Umbilical cord (tissue), 2 donors: Measurements from ENCODE around the gene UBE2E2. TPM values are rescaled to one million over a fixed set of nuclear protein-coding genes. Genes with fewer than 3 reads are reported as not detected.
"Not testable (repeated sequence)": the region's sequence is repeated elsewhere in the genome, so short reads cannot be mapped to it uniquely, and the experiment has no call there.

Source experiments
- DNase-seq: peaks from one replicate; pipeline ENCODE4 v3.0.0-alpha.2; 2015; ENCODE audit warnings: low spot score
- total RNA-seq: library from RNA; depleted of rRNA; stranded (reverse); fragments of >200 nt; gene quantifications from one replicate; pipeline ENCODE4 v1.2.3, GENCODE V29; 2014; ENCODE audit warnings: low replicate concordance; ENCODE audit not compliant: insufficient read depth

UBE2E2 gene
- total RNA-seq, 1 donor from 2014 or later: 109 TPM

- peak; percentile 20 for DNase-seq
Observed at GRCh38 chr3:23587513-23587912, 384.4 kb downstream of the UBE2E2 start.

GRCh38 chr3:23588547-23588946 is 385.4 kb downstream of the UBE2E2 start:
- DNase-seq: no peak

DNA sequence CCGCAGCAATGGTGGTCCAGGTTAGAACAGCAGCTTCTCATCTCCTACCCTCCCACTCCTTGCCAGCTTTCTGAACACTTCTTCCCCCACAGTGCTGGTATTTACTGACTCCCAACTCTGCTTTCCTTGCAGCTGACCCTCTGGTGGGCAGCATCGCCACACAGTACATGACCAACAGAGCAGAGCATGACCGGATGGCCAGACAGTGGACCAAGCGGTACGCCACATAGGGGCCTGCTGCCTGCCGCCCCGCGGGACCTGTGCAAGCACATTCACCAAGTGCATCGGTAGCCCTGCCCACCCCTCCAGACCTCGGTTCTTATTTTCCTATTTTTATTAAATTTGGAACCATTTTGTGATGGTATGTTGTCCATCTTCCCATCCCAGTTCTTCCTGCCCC is 386.5 kb downstream of the UBE2E2 start:
- DNase-seq: no peak

DNA sequence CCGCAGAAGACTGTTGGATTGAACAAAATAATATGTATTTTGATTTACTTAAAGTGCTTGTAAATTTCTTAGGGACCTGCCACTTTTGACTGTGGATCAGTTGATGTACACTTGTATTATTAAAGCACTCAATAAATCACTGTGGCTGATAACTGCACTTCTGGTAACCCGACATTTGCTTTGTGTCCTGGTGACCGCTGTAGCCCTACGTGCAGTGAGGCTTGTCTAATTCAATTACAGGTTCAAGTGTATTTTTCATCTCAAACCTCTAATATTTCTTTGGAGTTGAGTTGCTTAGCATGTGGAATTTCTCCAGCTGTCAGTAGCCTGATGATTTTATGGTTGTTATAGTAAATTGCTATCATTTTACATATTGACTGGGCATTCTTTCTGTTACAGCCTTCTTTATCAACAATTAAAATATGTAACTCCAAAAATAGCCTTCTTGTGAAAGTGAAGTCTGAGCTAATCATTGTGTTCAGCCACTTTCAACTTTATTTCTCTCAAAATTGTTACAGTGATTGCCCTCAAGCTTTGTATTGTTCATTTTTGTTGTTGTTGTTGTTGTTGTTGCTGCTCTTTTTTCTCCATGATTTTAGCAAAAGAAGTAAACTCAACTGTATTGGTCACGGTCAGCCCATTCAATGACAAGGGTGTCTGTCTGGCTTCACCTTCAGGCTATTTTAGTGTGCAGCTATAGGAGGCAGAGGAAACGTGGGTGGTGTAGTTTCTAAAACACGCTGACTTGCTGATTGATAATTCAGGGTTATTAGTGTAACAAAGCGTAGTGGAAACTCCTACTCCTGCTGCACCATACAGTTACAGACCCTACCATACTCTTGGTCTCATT is 387.5 kb downstream of the UBE2E2 start:
- no peak for DNase-seq

- no peak for DNase-seq
Observed at GRCh38 chr3:23591374-23591773, 388.2 kb downstream of the UBE2E2 start.

GRCh38 chr3:23592961-23593931 is 390.1 kb downstream of the UBE2E2 start:
- DNase-seq: no peak

DNA sequence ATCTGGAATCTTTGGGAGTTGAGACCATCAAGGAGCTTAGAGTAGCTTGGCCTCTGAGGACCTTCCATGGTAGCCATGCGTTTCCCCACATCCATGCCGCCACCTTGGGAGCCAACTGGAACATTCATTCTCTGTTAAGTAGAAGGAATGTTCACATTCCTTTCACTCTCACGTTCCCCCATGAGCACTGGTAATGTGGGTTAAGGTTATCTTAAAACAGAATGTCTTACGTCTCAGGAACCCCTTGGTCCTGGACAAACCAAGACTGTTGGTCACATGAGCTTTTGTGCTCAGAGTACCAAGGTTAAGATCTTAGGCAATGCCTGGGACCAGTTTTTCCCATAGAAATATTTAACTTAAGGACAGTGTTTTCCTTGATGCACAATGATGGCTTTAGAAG is 390.9 kb downstream of the UBE2E2 start:
- no peak for DNase-seq

GRCh38 chr3:23594894-23595670 is 392.0 kb downstream of the UBE2E2 start:
- DNase-seq: no peak

GRCh38 chr3:23595851-23596250 is 392.7 kb downstream of the UBE2E2 start:
- DNase-seq: no peak

DNA sequence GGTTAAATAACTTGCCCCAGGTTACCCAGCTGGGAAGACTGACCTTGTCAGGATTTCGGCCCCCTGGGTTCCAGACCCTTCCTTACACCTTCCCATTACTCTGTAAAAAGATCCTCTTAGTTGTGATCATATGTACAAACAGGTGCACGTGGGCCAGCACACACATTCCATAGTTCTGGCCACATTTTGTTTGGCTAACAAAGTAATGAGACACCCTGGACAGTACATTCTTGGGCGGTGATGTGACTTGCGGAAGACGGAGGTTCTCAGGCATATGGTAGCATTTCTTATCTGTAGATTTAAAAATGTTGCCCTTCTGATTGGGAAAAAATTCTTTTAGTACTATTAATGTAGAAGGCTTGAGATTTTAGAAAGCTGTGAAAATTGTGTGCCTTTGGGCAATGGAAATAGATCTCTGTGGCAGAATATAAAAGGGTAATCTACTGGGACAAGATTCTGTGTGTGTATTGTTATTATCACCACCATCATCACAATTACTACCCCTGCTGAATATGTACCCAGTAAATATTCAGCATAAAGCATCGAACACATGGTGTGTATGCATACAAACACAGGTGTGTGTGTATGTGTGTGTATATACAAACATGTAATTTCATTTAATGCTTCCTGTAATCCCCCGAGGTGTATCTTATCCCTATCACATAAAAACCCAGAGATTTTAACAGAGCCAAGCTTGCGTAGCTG is 397.2 kb downstream of the UBE2E2 start:
- DNase-seq: no peak

DNA sequence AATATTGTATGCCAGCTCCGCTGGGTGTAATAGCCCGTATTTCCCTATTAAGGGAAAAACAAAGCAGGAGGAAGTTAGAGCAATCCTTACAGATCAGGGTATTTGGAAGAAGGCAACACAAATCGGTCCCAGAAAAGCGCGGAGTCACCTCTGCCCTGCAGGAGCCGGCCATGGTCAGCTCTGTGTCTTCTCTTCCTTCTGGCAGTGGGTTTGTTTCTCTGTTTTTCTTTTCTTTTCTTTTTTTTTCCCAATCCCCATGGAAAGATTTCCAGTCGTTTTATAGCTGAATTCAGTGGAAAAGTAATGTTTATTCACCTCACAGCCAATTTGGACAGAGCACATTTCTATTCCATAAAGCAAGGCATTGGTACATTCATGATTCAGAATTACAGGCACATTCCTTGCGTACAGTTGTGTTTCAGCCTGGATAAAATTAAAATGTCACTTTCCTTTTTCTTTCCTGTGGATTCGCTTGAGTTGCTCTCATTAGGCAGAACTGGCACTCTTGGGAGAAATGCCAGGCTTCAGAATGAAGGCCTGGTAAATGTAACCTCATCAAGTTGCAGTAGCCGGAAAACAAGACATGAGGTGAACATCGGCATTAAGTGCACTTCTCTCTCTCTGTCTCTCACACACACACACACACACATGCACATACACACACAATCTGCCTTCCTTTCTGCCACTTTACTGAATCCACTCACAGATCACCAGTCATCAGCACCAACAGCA is 398.1 kb downstream of the UBE2E2 start:
- peak; percentile 48 for DNase-seq

DNA sequence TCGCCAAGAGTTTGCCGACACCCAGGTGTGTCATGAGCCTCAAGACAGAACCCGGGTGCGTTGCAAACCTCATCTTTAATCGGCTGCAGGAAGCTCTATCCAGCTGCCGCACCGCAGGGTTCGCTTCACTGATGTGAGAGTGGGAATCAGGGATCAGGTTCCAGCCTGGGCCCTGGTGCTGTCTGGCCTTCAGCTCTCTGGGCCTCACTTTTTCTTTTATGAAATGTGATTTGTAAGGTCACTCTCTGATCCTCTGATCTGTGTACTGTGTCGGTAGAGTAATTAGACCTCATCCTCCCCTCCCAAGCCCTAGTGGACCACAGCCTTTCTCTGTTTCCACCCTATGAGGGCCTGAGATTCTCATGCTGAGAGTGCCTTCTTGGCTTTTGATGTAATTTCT is 399.8 kb downstream of the UBE2E2 start:
- no peak for DNase-seq

DNA sequence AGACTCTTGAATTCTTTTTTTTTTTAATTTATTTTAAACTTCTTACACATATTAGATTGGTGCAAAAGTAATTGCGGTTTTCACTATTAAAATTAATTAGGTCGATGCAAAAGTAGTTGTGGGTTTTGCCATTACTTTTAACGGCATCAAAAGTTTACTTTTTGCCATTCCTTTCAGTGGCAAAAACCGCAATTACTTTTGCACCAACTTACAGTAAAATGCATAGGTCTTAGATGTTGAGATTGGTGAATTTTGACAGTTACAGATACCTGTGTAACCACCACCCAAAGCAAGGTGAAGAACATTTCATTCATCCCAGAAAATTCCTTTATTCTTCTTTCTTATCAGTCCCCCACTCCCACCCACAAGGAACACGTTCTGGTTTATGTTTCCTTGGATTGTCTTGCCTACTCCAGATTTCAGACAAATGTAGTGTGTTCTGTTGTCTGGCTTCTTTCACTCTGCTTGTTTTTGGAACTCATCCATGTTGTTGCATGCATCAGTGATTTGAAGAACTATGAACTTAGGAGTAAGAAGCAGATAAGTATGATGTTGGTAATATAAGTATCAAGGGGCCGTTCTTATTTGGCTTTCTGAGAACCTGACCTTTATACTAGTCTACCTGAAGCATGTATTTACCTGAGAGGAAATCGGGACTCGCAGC is 404.2 kb downstream of the UBE2E2 start:
- DNase-seq: peak; percentile 92

DNA sequence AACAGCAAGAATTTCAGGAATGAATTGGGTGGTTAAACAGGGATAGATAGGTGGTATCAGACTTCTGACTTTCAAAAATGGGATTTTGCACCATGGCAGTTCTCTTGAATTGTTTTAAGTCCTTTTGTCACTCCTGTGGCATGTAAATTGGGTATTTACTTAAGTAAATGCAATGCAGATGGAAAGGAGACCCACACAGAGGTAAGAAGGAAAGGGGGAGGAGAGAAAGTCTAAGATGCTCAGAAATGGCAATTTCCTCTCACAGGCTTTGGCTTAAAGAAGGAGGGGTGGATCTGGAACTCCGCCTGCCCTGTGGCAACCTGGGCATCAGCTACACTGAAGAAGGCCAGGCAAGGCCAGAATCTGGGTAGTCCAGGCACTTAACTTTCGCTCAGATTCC is 405.5 kb downstream of the UBE2E2 start:
- DNase-seq: no peak

- DNase-seq: peak; percentile 95
Observed at GRCh38 chr3:23611737-23612295, 408.7 kb downstream of the UBE2E2 start.

GRCh38 chr3:23612296-23612891 is 409.3 kb downstream of the UBE2E2 start:
- DNase-seq: peak; percentile 20

DNA sequence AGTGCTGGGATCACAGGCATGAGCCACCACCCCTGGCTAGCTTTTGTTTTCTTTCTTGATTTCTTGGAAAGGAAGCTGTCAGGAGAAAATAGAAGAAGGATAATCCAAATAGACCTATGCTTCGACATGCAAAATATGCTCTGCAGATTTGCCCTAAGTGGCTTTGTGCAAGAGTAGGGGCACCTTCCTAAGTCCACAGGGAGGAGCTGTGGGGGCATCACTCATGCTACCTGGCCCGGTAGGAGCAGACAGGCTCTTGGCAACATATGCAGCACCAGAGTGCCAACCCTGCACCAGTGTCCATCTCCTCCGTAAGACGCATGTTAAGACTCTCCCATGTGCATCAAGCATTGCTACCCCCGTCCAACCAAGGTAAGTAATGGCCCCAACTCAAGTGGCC is 411.9 kb downstream of the UBE2E2 start:
- no peak for DNase-seq

DNA sequence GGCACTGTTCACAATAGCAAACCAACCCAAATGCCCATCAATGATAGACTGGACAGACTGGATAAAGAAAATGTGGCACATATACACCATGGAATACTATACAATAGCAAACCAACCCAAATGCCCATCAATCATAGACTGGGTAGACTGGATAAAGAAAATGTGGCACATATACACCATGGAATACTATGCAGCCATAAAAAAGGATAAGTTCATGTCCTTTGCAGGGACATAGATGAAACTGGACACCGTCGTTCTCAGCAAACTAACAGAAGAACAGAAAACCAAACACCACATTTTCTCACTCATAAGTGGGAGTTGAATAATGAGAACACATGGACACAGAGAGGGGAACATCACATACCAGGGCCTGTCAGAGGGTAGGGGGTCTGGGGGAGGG is 415.3 kb downstream of the UBE2E2 start:
- not testable (repeated sequence) for DNase-seq
